ENCODE results near the gene PROC. TPM values are rescaled to one million over a fixed set of nuclear protein-coding genes. Genes with fewer than 3 reads are reported as not detected.

Gene PROC
- total and polyA plus RNA-seq, 9 of the 15 experiments (the other 6 are each of a cell fraction or from before 2014, with no cell fraction given): not detected

DNA sequence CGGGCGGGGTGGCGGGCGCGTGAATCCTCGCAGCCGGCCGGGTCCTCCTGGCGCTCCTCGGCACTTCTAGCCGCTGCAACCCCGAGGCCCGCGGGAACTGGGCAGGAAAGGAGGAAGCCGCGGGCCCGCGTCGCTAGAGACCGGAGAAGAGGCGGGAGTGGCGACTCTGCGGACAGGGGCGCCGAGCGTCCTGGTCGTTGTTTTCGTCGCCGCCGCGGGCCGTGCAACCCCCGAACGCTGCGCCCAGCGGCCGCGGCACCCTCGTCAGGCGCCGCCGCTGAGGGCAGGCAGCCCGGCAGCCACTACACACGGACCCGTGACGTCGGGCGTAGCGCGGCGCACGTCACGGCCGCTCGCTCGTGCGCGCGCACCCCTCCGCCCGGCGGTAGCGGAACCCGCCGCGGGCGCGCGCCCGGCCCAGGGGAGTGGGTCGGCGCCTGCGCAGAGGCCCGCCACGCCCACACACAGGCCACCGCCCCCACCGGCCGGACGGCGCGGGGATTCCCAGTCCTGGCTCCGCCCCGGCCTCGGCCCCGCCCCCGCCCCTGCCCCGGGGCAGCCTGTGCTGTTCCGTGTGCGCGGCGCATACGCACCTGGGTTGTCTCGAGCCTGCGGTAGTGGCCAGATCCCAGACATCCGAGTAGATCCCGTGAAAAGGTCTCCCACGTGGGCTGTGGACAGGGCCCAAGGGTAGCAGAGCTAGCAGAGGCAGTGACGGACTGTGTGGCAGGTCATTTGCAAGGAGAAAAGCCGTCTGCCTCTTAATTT is 30.4 kb upstream of the PROC start, which contains the start of gene MAP3K2 (continued):
- TF ChIP-seq ZNF324 (CRISPR knock-in tag; IDR thresholded peaks at IDR 0.05) (no peak), PTTG1 (tag; IDR thresholded peaks at IDR 0.05; ENCODE audit: low read depth) (no peak), ESRRA (IDR thresholded peaks at IDR 0.05; ENCODE audit: borderline replicate concordance, low read depth) (no peak), HMG20A (CRISPR knock-in tag; conservative IDR thresholded peaks at IDR 0.05) (no peak), CREB1 (IDR thresholded peaks at IDR 0.05) (peak; percentile 96), CREB1 (CRISPR knock-in tag; IDR thresholded peaks at IDR 0.05) (peak; percentile 83), CTBP1 (IDR thresholded peaks at IDR 0.05; ENCODE audit: borderline replicate concordance) (peak; percentile 91), RBBP5 (IDR thresholded peaks at IDR 0.05; ENCODE audit: borderline replicate concordance, insufficient read depth, low read length, poor library complexity, severe bottlenecking) (peak; percentile 87), POLR2AphosphoS2 (IDR thresholded peaks at IDR 0.05; ENCODE audit: low read length) (no peak), E2F8 (IDR thresholded peaks at IDR 0.05; ENCODE audit: low read depth, partially characterized antibody) (no peak), ZNF174 (CRISPR knock-in tag; IDR thresholded peaks at IDR 0.05) (no peak), USF1 (CRISPR knock-in tag; IDR thresholded peaks at IDR 0.05) (peak; percentile 40; the same call in 1 of the 2 replicates), ZNF444 (CRISPR knock-in tag; IDR thresholded peaks at IDR 0.05) (no peak), HIVEP1 (CRISPR knock-in tag; IDR thresholded peaks at IDR 0.05) (peak; percentile 59; the same call in 1 of the 2 replicates), KLF10 (CRISPR knock-in tag; IDR thresholded peaks at IDR 0.05) (no peak), MTA3 (IDR thresholded peaks at IDR 0.05; ENCODE audit: borderline replicate concordance) (peak; percentile 88), ZFP30 (CRISPR knock-in tag; IDR thresholded peaks at IDR 0.05; ENCODE audit: borderline replicate concordance) (no peak), E2F6 (IDR thresholded peaks at IDR 0.05; ENCODE audit: borderline replicate concordance in 1 of 2, extremely low read depth in 1 of 2, insufficient read depth in 1 of 2, insufficient read length in 1 of 2, low read depth in 1 of 2, low read length in 1 of 2, poor library complexity in 1 of 2, severe bottlenecking in 1 of 2) (peak in 1 of 2 experiments; percentile 58), ELF2 (CRISPR knock-in tag; IDR thresholded peaks at IDR 0.05) (peak; percentile 48; the same call in 1 of the 2 replicates), ZNF134 (CRISPR knock-in tag; conservative IDR thresholded peaks at IDR 0.05) (no peak), NCOR1 (IDR thresholded peaks at IDR 0.05) (no peak), ZBTB7A (IDR thresholded peaks at IDR 0.05; ENCODE audit: borderline replicate concordance, control insufficient read depth, low read depth, low read length) (peak; percentile 30; the same call in 1 of the 2 replicates), NCOA4 (IDR thresholded peaks at IDR 0.05; ENCODE audit: partially characterized antibody) (no peak)
- TF ChIP-seq, protein P1, sequence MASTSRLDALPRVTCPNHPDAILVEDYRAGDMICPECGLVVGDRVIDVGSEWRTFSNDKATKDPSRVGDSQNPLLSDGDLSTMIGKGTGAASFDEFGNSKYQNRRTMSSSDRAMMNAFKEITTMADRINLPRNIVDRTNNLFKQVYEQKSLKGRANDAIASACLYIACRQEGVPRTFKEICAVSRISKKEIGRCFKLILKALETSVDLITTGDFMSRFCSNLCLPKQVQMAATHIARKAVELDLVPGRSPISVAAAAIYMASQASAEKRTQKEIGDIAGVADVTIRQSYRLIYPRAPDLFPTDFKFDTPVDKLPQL (IDR thresholded peaks at IDR 0.05; ENCODE audit: extremely low read depth, insufficient read length): no peak
